GM12878 (cell line): ENCODE measurements around the gene KLKB1.

ENCODE experiments used
- BRCA1 ChIP-seq: IDR thresholded peaks from 2 replicates; pipeline ENCODE4 v1.6.1; 2011; ENCODE audit warnings: low read depth, low read length, improper control_type of control experiment
- CBX5 ChIP-seq: sonication (generic); IDR thresholded peaks from 2 replicates; pipeline ENCODE4 v1.6.1; 2016; ENCODE audit warnings: low read depth, moderate library complexity, mild to moderate bottlenecking, inconsistent platforms
- ETV6 ChIP-seq, 2 experiments: fragments of 450-650 bp in 1 of 2; IDR thresholded peaks in 1 of 2; conservative IDR thresholded peaks in 1 of 2; 2 replicates each; pipeline ENCODE4 v1.6.1; 2014; ENCODE audit warnings: antibody characterized with exemption in 1 of 2, borderline replicate concordance in 1 of 2, low read depth in 1 of 2, mild to moderate bottlenecking in 1 of 2, moderate library complexity in 1 of 2
- FOS ChIP-seq: IDR thresholded peaks from 3 replicates; pipeline ENCODE4 v1.6.1; 2011; ENCODE audit warnings: borderline replicate concordance; ENCODE audit not compliant: insufficient read length; ENCODE audit errors: extremely low read depth
- FOXM1 ChIP-seq: IDR thresholded peaks from 2 replicates; pipeline ENCODE4 v1.6.1; 2012; ENCODE audit warnings: low read depth, mild to moderate bottlenecking, inconsistent platforms, low read length, moderate library complexity
- POLR2A ChIP-seq: IDR thresholded peaks from 2 replicates; pipeline ENCODE4 v1.6.1; 2011; ENCODE audit warnings: low read depth, mild to moderate bottlenecking, low read length
- RAD21 ChIP-seq: IDR thresholded peaks from 2 replicates; pipeline ENCODE4 v1.6.1; 2011; ENCODE audit warnings: mild to moderate bottlenecking, low read depth, low read length, moderate library complexity; ENCODE audit not compliant: insufficient read depth
- SIN3A ChIP-seq: IDR thresholded peaks from 2 replicates; pipeline ENCODE4 v1.6.1; 2012; ENCODE audit warnings: low read depth, low read length, improper control_type of control experiment
- SMARCA5 ChIP-seq: fragments of 450-650 bp; IDR thresholded peaks from 2 replicates; pipeline ENCODE4 v1.6.1; 2017; ENCODE audit warnings: mild to moderate bottlenecking
- SP1 ChIP-seq: IDR thresholded peaks from one replicate; pipeline ENCODE4 v1.6.1; 2011; ENCODE audit warnings: low read depth, low read length
- ZNF274 ChIP-seq: IDR thresholded peaks from one replicate; pipeline ENCODE4 v1.8.0; 2011; ENCODE audit not compliant: insufficient read length, insufficient read depth
- TF ChIP-seq, protein P1 (sequence below), 3 experiments: IDR thresholded peaks in 2 of 3; conservative IDR thresholded peaks in 1 of 3; 2 replicates each; pipeline ENCODE4 v1.5.1; 2011; ENCODE audit warnings: low read depth in 3 of 3, low read length in 3 of 3, mild to moderate bottlenecking in 3 of 3, control low read depth in 2 of 3, moderate library complexity in 2 of 3, inconsistent platforms in 1 of 3, mixed read lengths in 1 of 3; ENCODE audit not compliant: control insufficient read depth in 2 of 3, insufficient read depth in 1 of 3; ENCODE audit errors: extremely low read depth in 1 of 3
- TF ChIP-seq, protein P2 (sequence below): IDR thresholded peaks from 2 replicates; pipeline ENCODE4 v1.6.1; 2012; ENCODE audit warnings: low read depth, low read length, improper control_type of control experiment

DNA sequence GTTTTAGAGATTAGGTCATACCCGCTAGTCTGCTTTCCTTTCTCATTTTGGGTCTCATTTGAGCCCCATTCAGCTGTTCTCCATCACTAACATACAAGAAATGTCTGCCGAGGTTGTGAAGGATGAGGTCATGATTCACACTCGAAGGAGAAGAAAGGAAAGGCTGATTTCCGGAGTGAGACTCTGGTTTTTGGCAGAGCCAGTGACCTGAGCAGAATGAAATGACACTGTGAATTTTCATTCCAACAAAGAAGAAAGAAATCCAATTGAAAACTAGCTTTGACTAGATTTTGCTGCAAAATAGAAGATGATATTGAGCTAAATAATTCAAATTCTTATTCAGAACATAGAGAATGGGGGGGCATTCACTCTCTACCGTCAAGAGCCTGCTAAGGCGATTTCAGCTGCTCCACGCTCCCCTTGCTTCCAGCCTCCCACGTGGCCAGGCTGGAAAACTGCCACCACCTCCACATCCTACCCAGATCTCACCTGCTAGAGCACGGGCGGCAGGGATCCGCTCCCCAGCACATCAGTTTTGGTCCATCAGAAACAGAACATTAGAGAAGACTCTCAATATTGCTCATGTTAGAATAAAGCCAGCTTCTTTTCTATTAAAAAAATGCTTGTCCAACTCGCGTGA is 77.7 kb downstream of the KLKB1 start:
- TF ChIP-seq SP1, result no peak
- TF ChIP-seq, protein P1, sequence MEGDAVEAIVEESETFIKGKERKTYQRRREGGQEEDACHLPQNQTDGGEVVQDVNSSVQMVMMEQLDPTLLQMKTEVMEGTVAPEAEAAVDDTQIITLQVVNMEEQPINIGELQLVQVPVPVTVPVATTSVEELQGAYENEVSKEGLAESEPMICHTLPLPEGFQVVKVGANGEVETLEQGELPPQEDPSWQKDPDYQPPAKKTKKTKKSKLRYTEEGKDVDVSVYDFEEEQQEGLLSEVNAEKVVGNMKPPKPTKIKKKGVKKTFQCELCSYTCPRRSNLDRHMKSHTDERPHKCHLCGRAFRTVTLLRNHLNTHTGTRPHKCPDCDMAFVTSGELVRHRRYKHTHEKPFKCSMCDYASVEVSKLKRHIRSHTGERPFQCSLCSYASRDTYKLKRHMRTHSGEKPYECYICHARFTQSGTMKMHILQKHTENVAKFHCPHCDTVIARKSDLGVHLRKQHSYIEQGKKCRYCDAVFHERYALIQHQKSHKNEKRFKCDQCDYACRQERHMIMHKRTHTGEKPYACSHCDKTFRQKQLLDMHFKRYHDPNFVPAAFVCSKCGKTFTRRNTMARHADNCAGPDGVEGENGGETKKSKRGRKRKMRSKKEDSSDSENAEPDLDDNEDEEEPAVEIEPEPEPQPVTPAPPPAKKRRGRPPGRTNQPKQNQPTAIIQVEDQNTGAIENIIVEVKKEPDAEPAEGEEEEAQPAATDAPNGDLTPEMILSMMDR (IDR thresholded peaks at IDR 0.05 in 2 of 3, conservative IDR thresholded peaks at IDR 0.05 in 1 of 3; ENCODE audit: control insufficient read depth in 2 of 3, extremely low read depth in 1 of 3, insufficient read depth in 1 of 3, low read depth in 3 of 3, low read length in 3 of 3), result no peak
- no peak for TF ChIP-seq CBX5
- TF ChIP-seq, protein P2, sequence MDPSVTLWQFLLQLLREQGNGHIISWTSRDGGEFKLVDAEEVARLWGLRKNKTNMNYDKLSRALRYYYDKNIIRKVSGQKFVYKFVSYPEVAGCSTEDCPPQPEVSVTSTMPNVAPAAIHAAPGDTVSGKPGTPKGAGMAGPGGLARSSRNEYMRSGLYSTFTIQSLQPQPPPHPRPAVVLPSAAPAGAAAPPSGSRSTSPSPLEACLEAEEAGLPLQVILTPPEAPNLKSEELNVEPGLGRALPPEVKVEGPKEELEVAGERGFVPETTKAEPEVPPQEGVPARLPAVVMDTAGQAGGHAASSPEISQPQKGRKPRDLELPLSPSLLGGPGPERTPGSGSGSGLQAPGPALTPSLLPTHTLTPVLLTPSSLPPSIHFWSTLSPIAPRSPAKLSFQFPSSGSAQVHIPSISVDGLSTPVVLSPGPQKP, result no peak
- no peak for TF ChIP-seq POLR2A
- TF ChIP-seq ZNF274, result no peak
- no peak for TF ChIP-seq FOS
- no peak for TF ChIP-seq BRCA1
- TF ChIP-seq RAD21, result no peak
- no peak for TF ChIP-seq SIN3A
- no peak for TF ChIP-seq ETV6 (conservative IDR thresholded peaks at IDR 0.05 in 1 of 2, IDR thresholded peaks at IDR 0.05 in 1 of 2; ENCODE audit: borderline replicate concordance in 1 of 2, low read depth in 1 of 2)
- no peak for TF ChIP-seq SMARCA5
- TF ChIP-seq FOXM1, result no peak
